Gastrocnemius medialis (tissue), 4 donors: ENCODE results near the gene MSI2. TPM values are rescaled to one million over a fixed set of nuclear protein-coding genes. Genes with fewer than 3 reads are reported as not detected.

ENCODE experiments used
- ATAC-seq, 2 donors: fragments of 150-250 bp; one replicate each; pipeline ENCODE4 v1.9.1; 2016
- DNase-seq, 2 donors: peaks; one replicate each; pipeline ENCODE4 v3.0.0-alpha.2; 2019
- H3K27ac ChIP-seq, 4 donors: fragments of 200-600 bp; sonication (generic); 1 replicate in 1 of 4; 2 replicates in 3 of 4; pipeline ENCODE4 v1.5.1; 2016 to 2018; ENCODE audit warnings: mild to moderate bottlenecking in 2 of 4, moderate library complexity in 1 of 4
- H3K27me3 ChIP-seq, 3 donors: fragments of 200-600 bp; sonication (generic) in 2 of 3; 1 replicate in 1 of 3; 2 replicates in 2 of 3; pipeline versions ENCODE4 v1.5.1 to v1.6.0; 2016 to 2019; ENCODE audit warnings: mild to moderate bottlenecking in 1 of 3, moderate library complexity in 1 of 3
- H3K36me3 ChIP-seq, 2 donors: fragments of 200-600 bp; sonication (generic) in 1 of 2; one replicate each; pipeline ENCODE4 v1.5.1; 2017 to 2018
- H3K4me1 ChIP-seq, 2 donors: fragments of 200-600 bp; sonication (generic) in 1 of 2; one replicate each; pipeline ENCODE4 v1.5.1; 2016 to 2017; ENCODE audit warnings: mild to moderate bottlenecking in 2 of 2
- H3K4me3 ChIP-seq, 4 donors: fragments of 200-600 bp; sonication (generic) in 3 of 4; 1 replicate in 1 of 4; 2 replicates in 3 of 4; pipeline ENCODE4 v1.5.1; 2016 to 2019; ENCODE audit warnings: mild to moderate bottlenecking in 2 of 4
- H3K9me3 ChIP-seq, 3 donors: fragments of 200-600 bp; sonication (generic) in 2 of 3; 1 replicate in 1 of 3; 2 replicates in 2 of 3; pipeline ENCODE4 v1.5.1; 2016 to 2019
- POLR2A ChIP-seq, 2 donors: fragments of 450-650 bp; IDR thresholded peaks; one replicate each; pipeline ENCODE4 v1.6.1; 2017; ENCODE audit warnings: antibody characterized with exemption in 2 of 2, mild to moderate bottlenecking in 2 of 2, moderate library complexity in 2 of 2
- in situ Hi-C, 4 donors: fragments of 200-750 bp; cut with MboI; loops; one replicate each; pipeline versions ENCODE4 v1.15.0 to v1.8.0; 2017; ENCODE audit warnings: low sequenced_read_pairs in 4 of 4
- intact Hi-C: fragments of 100-400 bp; cut with DNase I; formaldehyde crosslinking; loops from one replicate; pipeline ENCODE4 v1.15.1; 2023; ENCODE audit warnings: low total_unique reads
- total RNA-seq, 4 donors: library from RNA; depleted of rRNA; stranded (reverse); fragments of >200 nt; gene quantifications; one replicate each; pipeline versions ENCODE4 v1.1.0 to v1.2.3, GENCODE V29; 2016
- TF ChIP-seq, protein P1 (sequence below), 5 experiments: fragments of 450-650 bp in 3 of 5; fragments of 200-600 bp in 2 of 5; sonication (generic) in 2 of 5; IDR thresholded peaks in 4 of 5; conservative IDR thresholded peaks in 1 of 5; 1 replicate in 4 of 5; 2 replicates in 1 of 5; pipeline ENCODE4 v1.5.1; 2016 to 2019; ENCODE audit warnings: antibody characterized with exemption in 5 of 5, mild to moderate bottlenecking in 3 of 5, moderate library complexity in 3 of 5

MSI2 gene
- total RNA-seq, 4 donors from 2014 or later, result 33.1 to 66.2 (median 48.5) TPM

DNA sequence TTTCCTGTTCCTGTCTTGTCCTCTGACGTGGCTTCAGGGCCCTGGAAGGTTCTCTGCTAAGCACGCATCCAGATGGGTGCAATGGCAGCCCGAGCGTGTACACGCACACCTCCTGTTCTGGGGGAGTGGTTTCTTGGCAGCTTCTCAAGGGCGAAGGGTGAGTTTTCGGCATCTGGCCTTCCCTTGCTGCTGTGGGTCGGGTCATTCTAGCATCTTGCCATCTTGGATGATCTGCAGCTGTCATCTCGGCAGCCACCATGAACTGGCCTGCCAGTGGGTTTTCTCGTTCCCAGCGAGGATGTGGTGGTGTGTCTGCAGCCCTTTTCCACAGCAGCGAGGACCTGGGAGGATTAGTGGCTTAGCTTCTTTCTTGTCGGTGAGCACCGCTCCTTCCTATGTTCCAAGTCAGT is 10.6 kb downstream of the MSI2 start:
- Histone ChIP-seq H3K27me3 (no peaks in the 10 kb centered on the region), H3K36me3 (peaks cover 0 to 22% of the 10 kb centered on the region in 2 donors), H3K4me3 (no peak overlapping the region), H3K27ac (peak overlapping the region in 2 of 4 donors; percentile 44 to 47), H3K4me1 (peaks cover 35 to 43% of the 10 kb centered on the region in 2 donors), H3K9me3 (no peaks in the 10 kb centered on the region)
- in situ Hi-C loops, result loop anchor here in 1 of 4 donors (25.0 kb wide), 1 partner anchor 720 kb away; the partner anchor contains the start of gene VEZF1
- ATAC-seq (peak in 1 of 2 donors; percentile 39), DNase-seq (no peak)
- intact Hi-C loops, result no loop called here
- TF ChIP-seq, protein P1, sequence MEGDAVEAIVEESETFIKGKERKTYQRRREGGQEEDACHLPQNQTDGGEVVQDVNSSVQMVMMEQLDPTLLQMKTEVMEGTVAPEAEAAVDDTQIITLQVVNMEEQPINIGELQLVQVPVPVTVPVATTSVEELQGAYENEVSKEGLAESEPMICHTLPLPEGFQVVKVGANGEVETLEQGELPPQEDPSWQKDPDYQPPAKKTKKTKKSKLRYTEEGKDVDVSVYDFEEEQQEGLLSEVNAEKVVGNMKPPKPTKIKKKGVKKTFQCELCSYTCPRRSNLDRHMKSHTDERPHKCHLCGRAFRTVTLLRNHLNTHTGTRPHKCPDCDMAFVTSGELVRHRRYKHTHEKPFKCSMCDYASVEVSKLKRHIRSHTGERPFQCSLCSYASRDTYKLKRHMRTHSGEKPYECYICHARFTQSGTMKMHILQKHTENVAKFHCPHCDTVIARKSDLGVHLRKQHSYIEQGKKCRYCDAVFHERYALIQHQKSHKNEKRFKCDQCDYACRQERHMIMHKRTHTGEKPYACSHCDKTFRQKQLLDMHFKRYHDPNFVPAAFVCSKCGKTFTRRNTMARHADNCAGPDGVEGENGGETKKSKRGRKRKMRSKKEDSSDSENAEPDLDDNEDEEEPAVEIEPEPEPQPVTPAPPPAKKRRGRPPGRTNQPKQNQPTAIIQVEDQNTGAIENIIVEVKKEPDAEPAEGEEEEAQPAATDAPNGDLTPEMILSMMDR (IDR thresholded peaks at IDR 0.05 in 4 of 5, conservative IDR thresholded peaks at IDR 0.05 in 1 of 5), result no peak
- TF ChIP-seq POLR2A (IDR thresholded peaks at IDR 0.05), result no peak

DNA sequence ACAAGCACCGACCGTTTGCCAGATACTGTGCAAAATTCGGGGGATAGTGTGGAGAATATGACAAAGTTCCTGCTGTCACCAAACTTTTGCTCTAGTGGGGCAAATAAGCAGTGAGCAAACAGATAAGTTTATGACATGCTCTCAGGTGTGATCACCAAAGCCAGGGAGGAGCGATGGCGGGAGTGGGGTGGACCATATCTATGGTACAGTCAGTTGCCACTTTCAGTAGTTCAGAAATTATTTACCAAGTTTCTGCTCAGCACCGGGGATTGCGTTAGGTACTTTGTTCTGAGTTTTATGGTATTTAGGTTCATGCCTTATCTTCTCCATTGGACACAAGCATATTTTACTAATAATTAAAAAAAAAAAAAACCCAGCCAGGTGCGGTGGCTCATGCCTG is 11.9 kb downstream of the MSI2 start:
- TF ChIP-seq POLR2A (IDR thresholded peaks at IDR 0.05), result no peak
- TF ChIP-seq, protein P1 (IDR thresholded peaks at IDR 0.05 in 4 of 5, conservative IDR thresholded peaks at IDR 0.05 in 1 of 5), result no peak
- Histone ChIP-seq H3K9me3 (no peaks in the 10 kb centered on the region), H3K27me3 (no peaks in the 10 kb centered on the region), H3K4me3 (no peak overlapping the region), H3K36me3 (peaks cover 0 to 11% of the 10 kb centered on the region in 2 donors), H3K27ac (peak overlapping the region in 1 of 4 donors; percentile 47), H3K4me1 (peaks cover 31 to 33% of the 10 kb centered on the region in 2 donors)
- in situ Hi-C loops (loop anchor here in 1 of 4 donors (25.0 kb wide), 1 partner anchor 719 kb away; the partner anchor contains the start of gene VEZF1), intact Hi-C loops (no loop called here)
- DNase-seq, result no peak
- no peak for ATAC-seq

DNA sequence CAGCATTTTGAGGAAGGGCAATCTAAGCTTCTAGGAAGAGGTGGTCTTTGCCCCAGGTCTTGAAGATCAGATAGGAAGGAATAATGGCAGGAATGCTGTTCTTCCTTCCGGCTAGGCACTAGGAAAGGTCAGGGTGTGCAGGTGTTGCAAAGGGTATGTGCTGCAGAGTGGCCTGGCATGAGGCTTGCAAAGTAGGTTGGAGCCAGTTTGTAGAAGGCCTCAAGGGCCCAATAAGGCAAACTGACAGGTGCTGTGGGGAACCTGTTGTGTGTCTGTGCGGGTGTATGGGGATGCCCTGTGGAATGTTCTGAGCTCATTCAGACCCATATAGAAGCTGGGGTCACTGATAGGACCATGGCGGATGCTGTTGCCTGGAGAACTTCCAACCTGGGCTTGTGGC is 12.7 kb downstream of the MSI2 start:
- intact Hi-C loops (no loop called here), in situ Hi-C loops (loop anchor here in 1 of 4 donors (25.0 kb wide), 1 partner anchor 718 kb away; the partner anchor contains the start of gene VEZF1)
- H3K27ac ChIP-seq, result no peak overlapping the region
- peaks cover 0 to 8% of the 10 kb centered on the region in 2 donors for H3K36me3 ChIP-seq
- ATAC-seq, result no peak
- TF ChIP-seq POLR2A (IDR thresholded peaks at IDR 0.05), result no peak
- TF ChIP-seq, protein P1 (IDR thresholded peaks at IDR 0.05 in 4 of 5, conservative IDR thresholded peaks at IDR 0.05 in 1 of 5), result no peak
- no peaks in the 10 kb centered on the region for H3K9me3 ChIP-seq
- H3K4me3 ChIP-seq, result no peak overlapping the region
- no peaks in the 10 kb centered on the region for H3K27me3 ChIP-seq
- H3K4me1 ChIP-seq, result peaks cover 26 to 33% of the 10 kb centered on the region in 2 donors
- DNase-seq, result no peak

DNA sequence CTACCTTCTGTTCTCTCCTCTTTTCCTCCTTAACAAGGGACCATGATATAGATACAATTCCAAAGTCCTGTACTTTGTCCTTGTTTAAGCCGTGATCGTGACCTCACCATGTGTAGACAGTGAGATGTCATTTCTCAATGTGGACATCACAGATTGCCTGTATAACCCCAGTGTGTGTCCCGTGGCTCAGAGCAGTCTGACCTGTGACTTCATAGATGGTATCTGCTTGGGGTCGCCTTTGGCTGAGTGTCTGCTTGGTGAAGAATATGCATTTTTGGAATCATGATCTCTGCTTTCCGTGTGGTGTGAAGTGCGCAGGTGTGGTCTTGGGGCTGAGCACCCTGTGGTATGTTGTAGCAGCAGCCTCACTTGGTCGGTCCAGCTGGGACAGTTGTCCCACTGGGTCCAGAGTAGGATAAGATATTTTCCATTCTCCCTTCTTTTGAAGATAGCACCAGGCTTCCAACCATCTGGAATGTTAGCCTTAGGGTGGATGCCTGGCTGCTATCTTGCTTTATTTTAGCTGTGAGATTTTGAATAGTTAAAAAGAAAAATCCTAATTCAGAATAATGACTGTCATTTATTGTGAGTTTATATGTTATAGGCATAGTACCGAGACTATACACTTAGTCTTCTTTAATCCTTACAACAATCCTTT is 13.4 kb downstream of the MSI2 start:
- DNase-seq (no peak), ATAC-seq (no peak)
- Histone ChIP-seq H3K4me1 (peaks cover 25 to 37% of the 10 kb centered on the region in 2 donors), H3K36me3 (peaks cover 0 to 11% of the 10 kb centered on the region in 2 donors), H3K9me3 (no peaks in the 10 kb centered on the region), H3K27ac (no peak overlapping the region), H3K4me3 (no peak overlapping the region), H3K27me3 (no peaks in the 10 kb centered on the region)
- in situ Hi-C loops, result loop anchor here in 1 of 4 donors (25.0 kb wide), 1 partner anchor 718 kb away; the partner anchor contains the start of gene VEZF1
- TF ChIP-seq, protein P1 (IDR thresholded peaks at IDR 0.05 in 4 of 5, conservative IDR thresholded peaks at IDR 0.05 in 1 of 5), result no peak
- TF ChIP-seq POLR2A (IDR thresholded peaks at IDR 0.05), result no peak
- intact Hi-C loops, result no loop called here
